H9 (cell line): Measurements from ENCODE around the gene GYS1. TPM values are rescaled to one million over a fixed set of nuclear protein-coding genes. Genes with fewer than 3 reads are reported as not detected.

Source experiments
- DNase-seq: peaks from one replicate; pipeline ENCODE4 v3.0.0-alpha.2; 2017
- H2AFZ ChIP-seq: one replicate; pipeline ENCODE4 v1.6.1; 2013; ENCODE audit warnings: mild to moderate bottlenecking, low read length, control low read depth, moderate library complexity
- H2AK5ac ChIP-seq: 2 replicates; pipeline ENCODE4 v1.6.1; 2013; ENCODE audit warnings: low read length, control low read depth, mixed read lengths; ENCODE audit not compliant: insufficient read length
- H2BK120ac ChIP-seq: one replicate; pipeline ENCODE4 v1.6.1; 2013; ENCODE audit warnings: low read depth, mild to moderate bottlenecking, low read length, control low read depth, inconsistent platforms; ENCODE audit not compliant: poor library complexity, severe bottlenecking
- H2BK12ac ChIP-seq: 2 replicates; pipeline ENCODE4 v1.6.1; 2013; ENCODE audit warnings: low read length, control low read depth, mixed read lengths, low read depth; ENCODE audit not compliant: insufficient read length
- H2BK15ac ChIP-seq: 2 replicates; pipeline ENCODE4 v1.6.1; 2013; ENCODE audit warnings: low read depth, low read length, control low read depth
- H2BK20ac ChIP-seq: one replicate; pipeline ENCODE4 v1.6.1; 2013; ENCODE audit warnings: low read depth, mild to moderate bottlenecking, low read length, control low read depth, inconsistent platforms; ENCODE audit not compliant: poor library complexity, severe bottlenecking
- H2BK5ac ChIP-seq: 2 replicates; pipeline ENCODE4 v1.6.1; 2013; ENCODE audit warnings: low read length, control low read depth, mixed read lengths; ENCODE audit not compliant: insufficient read length
- H3K14ac ChIP-seq: 2 replicates; pipeline ENCODE4 v1.6.1; 2013; ENCODE audit warnings: low read length, control low read depth; ENCODE audit not compliant: insufficient read depth
- H3K18ac ChIP-seq: 2 replicates; pipeline ENCODE4 v1.6.1; 2013; ENCODE audit warnings: low read depth, mild to moderate bottlenecking, mixed read lengths, low read length, control low read depth; ENCODE audit not compliant: insufficient read length
- H3K23ac ChIP-seq: 2 replicates; pipeline ENCODE4 v1.6.1; 2013; ENCODE audit warnings: low read length, control low read depth, mixed read lengths, low read depth; ENCODE audit not compliant: insufficient read length
- H3K23me2 ChIP-seq: 2 replicates; pipeline ENCODE4 v1.6.1; 2013; ENCODE audit warnings: low read depth, mild to moderate bottlenecking, mixed read lengths, low read length, control low read depth; ENCODE audit not compliant: insufficient read length, poor library complexity, severe bottlenecking
- H3K27ac ChIP-seq: 2 replicates; pipeline ENCODE4 v1.5.1; 2013; ENCODE audit warnings: low read length, control low read depth, mixed read lengths, low read depth; ENCODE audit not compliant: insufficient read length
- H3K27me3 ChIP-seq: 2 replicates; pipeline ENCODE4 v1.6.1; 2013; ENCODE audit warnings: low read length, control low read depth, inconsistent platforms; ENCODE audit not compliant: insufficient read depth
- H3K4ac ChIP-seq: 2 replicates; pipeline ENCODE4 v1.6.1; 2013; ENCODE audit warnings: low read depth, mild to moderate bottlenecking, control low read depth, inconsistent platforms, low read length, moderate library complexity
- H3K4me1 ChIP-seq: 2 replicates; pipeline ENCODE4 v1.6.1; 2013; ENCODE audit warnings: low read length, control low read depth, inconsistent platforms; ENCODE audit not compliant: insufficient read depth
- H3K4me2 ChIP-seq: 2 replicates; pipeline ENCODE4 v1.6.1; 2013; ENCODE audit warnings: low read length, control low read depth, mixed read lengths; ENCODE audit not compliant: insufficient read length, insufficient read depth
- H3K56ac ChIP-seq: 2 replicates; pipeline ENCODE4 v1.6.1; 2013; ENCODE audit warnings: low read depth, mild to moderate bottlenecking, mixed read lengths, low read length, control low read depth; ENCODE audit not compliant: insufficient read length
- H3K79me1 ChIP-seq: 2 replicates; pipeline ENCODE4 v1.6.1; 2013; ENCODE audit warnings: low read depth, mild to moderate bottlenecking, moderate library complexity, low read length, control low read depth, inconsistent platforms; ENCODE audit not compliant: insufficient read depth, poor library complexity, severe bottlenecking
- H3K79me2 ChIP-seq: 2 replicates; pipeline ENCODE4 v1.6.1; 2013; ENCODE audit warnings: low read length, control low read depth, inconsistent platforms; ENCODE audit not compliant: insufficient read depth
- H3K9ac ChIP-seq: 2 replicates; pipeline ENCODE4 v1.6.1; 2013; ENCODE audit warnings: low read length, control low read depth, mixed read lengths; ENCODE audit not compliant: insufficient read length; ENCODE audit errors: extremely low read depth
- H3K9me3 ChIP-seq: one replicate; pipeline ENCODE4 v1.6.1; 2013; ENCODE audit warnings: low read depth, low read length, inconsistent platforms; ENCODE audit not compliant: control insufficient read depth
- H3T11ph ChIP-seq: one replicate; pipeline ENCODE4 v1.6.1; 2013; ENCODE audit warnings: mild to moderate bottlenecking, low read length, control low read depth, inconsistent platforms
- H4K20me1 ChIP-seq: one replicate; pipeline ENCODE4 v1.6.1; 2013; ENCODE audit not compliant: control insufficient read depth, insufficient read length, insufficient read depth
- H4K5ac ChIP-seq: 2 replicates; pipeline ENCODE4 v1.6.1; 2013; ENCODE audit warnings: low read depth, mild to moderate bottlenecking, mixed read lengths, low read length, control low read depth; ENCODE audit not compliant: insufficient read length
- H4K8ac ChIP-seq: replicated peaks from 2 replicates; pipeline ENCODE4 v1.6.1; 2013; ENCODE audit warnings: low read length, control low read depth, mixed read lengths, low read depth; ENCODE audit not compliant: insufficient read length
- H4K91ac ChIP-seq: 2 replicates; pipeline ENCODE4 v1.6.1; 2013; ENCODE audit warnings: low read depth, mild to moderate bottlenecking, moderate library complexity, mixed read lengths, low read length, control low read depth; ENCODE audit not compliant: insufficient read length
- H3K27ac Mint-ChIP-seq, 3 experiments: 2 replicates in 2 of 3; 3 replicates in 1 of 3; pipeline ENCODE4 v1.8.0; 2020 to 2021; ENCODE audit warnings: mixed read lengths in 3 of 3, mild to moderate bottlenecking in 1 of 3, moderate library complexity in 1 of 3
- H3K27me3 Mint-ChIP-seq: 2 replicates; pipeline ENCODE4 v1.8.0; 2021; ENCODE audit warnings: low read depth, mild to moderate bottlenecking, moderate library complexity, mixed read lengths
- H3K36me3 Mint-ChIP-seq, 3 experiments: 2 replicates in 2 of 3; 3 replicates in 1 of 3; pipeline ENCODE4 v1.8.0; 2020 to 2021; ENCODE audit warnings: low read depth in 3 of 3, mixed read lengths in 3 of 3; ENCODE audit not compliant: insufficient read depth in 1 of 3
- H3K4me1 Mint-ChIP-seq, 2 experiments: 2 replicates each; pipeline ENCODE4 v1.8.0; 2020; ENCODE audit warnings: mixed read lengths in 2 of 2
- H3K4me3 Mint-ChIP-seq, 2 experiments: 2 replicates in 1 of 2; 3 replicates in 1 of 2; pipeline ENCODE4 v1.8.0; 2020 to 2021; ENCODE audit warnings: mild to moderate bottlenecking in 2 of 2, mixed read lengths in 2 of 2, moderate library complexity in 1 of 2
- H3K9me3 Mint-ChIP-seq, 2 experiments: 2 replicates in 1 of 2; 3 replicates in 1 of 2; pipeline ENCODE4 v1.8.0; 2020; ENCODE audit warnings: mild to moderate bottlenecking in 2 of 2, mixed read lengths in 2 of 2, moderate library complexity in 1 of 2
- WGBS: extraction: QIAGEN DNeasy Blood & Tissue Kit; methylation state at CpG from one replicate; pipeline ENCODE4 v1.1.7; 2013; ENCODE audit warnings: missing lambda C conversion rate, low lambda C conversion rate, mixed read lengths; ENCODE audit not compliant: insufficient read length; ENCODE audit errors: extremely low coverage; 5-methylcytosine and 5-hydroxymethylcytosine counted together
- total RNA-seq: library from RNA; stranded (reverse); gene quantifications from 2 replicates; pipeline ENCODE4 v1.2.1, GENCODE V29; 2021
- TF ChIP-seq, protein P1 (sequence below): fragments of 200-600 bp; sonication (generic); conservative IDR thresholded peaks from 3 replicates; pipeline ENCODE4 v1.8.0; 2021; ENCODE audit warnings: antibody characterized with exemption, mild to moderate bottlenecking

The GYS1 gene
- total RNA-seq, 1 experiment from 2014 or later, result 44.3 TPM

DNA sequence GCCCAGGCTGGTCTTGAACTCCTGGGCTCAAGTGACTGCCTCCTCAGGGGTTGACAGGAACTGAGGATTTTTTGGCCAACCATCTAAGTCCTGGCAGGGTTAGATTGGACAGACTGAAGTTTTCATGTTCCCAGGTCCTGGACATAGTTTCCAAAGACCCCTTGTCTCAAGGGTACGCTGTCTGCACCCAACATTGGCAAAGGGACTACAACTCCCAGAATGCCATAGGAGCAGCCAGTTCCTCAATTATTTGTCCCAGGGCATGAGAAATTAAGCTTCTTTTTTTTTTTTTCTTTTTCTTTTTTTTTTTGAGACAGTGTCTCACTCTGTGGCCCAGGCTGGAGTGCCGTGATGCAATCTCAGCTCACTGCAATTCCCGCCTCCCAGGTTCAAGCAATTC, 6.9 kb downstream of the GYS1 start:
- Histone ChIP-seq H3T11ph (no peak overlapping the region), H3K18ac (no peak overlapping the region), H2BK120ac (no peak overlapping the region), H3K9ac (no peak overlapping the region), H4K8ac (no peak overlapping the region), H3K4me2 (no peak overlapping the region), H3K4me1 (no peaks in the 10 kb centered on the region), H3K9me3 (no peaks in the 10 kb centered on the region), H2AK5ac (no peak overlapping the region), H4K91ac (no peak overlapping the region), H4K20me1 (no peaks in the 10 kb centered on the region), H2BK20ac (no peak overlapping the region), H3K27me3 (no peaks in the 10 kb centered on the region), H3K79me1 (no peaks in the 10 kb centered on the region), H2BK5ac (no peak overlapping the region), H3K27ac (no peak overlapping the region), H4K5ac (no peak overlapping the region), H3K4ac (no peak overlapping the region), H2BK12ac (no peak overlapping the region), H3K23ac (no peak overlapping the region), H3K23me2 (no peaks in the 10 kb centered on the region), H2BK15ac (no peak overlapping the region), H2AFZ (no peak overlapping the region), H3K14ac (no peak overlapping the region), H3K56ac (no peak overlapping the region), H3K79me2 (no peaks in the 10 kb centered on the region; the same call in 1 of the 2 replicates)
- Mint-ChIP-seq H3K27ac (no peak overlapping the region), H3K36me3 (peaks cover 29 to 75% (median 70%) of the 10 kb centered on the region in 3 experiments), H3K27me3 (no peaks in the 10 kb centered on the region), H3K4me3 (no peak overlapping the region), H3K4me1 (peaks cover 12 to 13% of the 10 kb centered on the region in 2 experiments), H3K9me3 (no peaks in the 10 kb centered on the region; a peak in 1 of 5 replicates)
- WGBS, result no CpG with 5 or more reads among the region's 3 CpGs
- TF ChIP-seq, protein P1, sequence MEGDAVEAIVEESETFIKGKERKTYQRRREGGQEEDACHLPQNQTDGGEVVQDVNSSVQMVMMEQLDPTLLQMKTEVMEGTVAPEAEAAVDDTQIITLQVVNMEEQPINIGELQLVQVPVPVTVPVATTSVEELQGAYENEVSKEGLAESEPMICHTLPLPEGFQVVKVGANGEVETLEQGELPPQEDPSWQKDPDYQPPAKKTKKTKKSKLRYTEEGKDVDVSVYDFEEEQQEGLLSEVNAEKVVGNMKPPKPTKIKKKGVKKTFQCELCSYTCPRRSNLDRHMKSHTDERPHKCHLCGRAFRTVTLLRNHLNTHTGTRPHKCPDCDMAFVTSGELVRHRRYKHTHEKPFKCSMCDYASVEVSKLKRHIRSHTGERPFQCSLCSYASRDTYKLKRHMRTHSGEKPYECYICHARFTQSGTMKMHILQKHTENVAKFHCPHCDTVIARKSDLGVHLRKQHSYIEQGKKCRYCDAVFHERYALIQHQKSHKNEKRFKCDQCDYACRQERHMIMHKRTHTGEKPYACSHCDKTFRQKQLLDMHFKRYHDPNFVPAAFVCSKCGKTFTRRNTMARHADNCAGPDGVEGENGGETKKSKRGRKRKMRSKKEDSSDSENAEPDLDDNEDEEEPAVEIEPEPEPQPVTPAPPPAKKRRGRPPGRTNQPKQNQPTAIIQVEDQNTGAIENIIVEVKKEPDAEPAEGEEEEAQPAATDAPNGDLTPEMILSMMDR, result no peak
- DNase-seq, result no peak
